SK-N-SH treated with all-trans-retinoic acid at 6 μM for 48 hours (cell line): ENCODE measurements around the gene PRKACG.

Experiments used
- ATAC-seq: fragments of 200-7000 bp; cut with Tn5 transposase; 3 replicates; pipeline ENCODE4 v1.9.1; 2020; ENCODE audit warnings: mild to moderate bottlenecking, moderate library complexity
- ARNTL ChIP-seq: fragments of 450-650 bp; formaldehyde crosslinking; IDR thresholded peaks from 2 replicates; pipeline ENCODE4 v1.5.0; 2020; ENCODE audit warnings: low read depth, mild to moderate bottlenecking, moderate library complexity, borderline replicate concordance
- CSDC2 ChIP-seq: fragments of 250-450 bp; sonication (Bioruptor Pico); IDR thresholded peaks from 2 replicates; pipeline ENCODE4 v1.5.0; 2020; ENCODE audit warnings: mild to moderate bottlenecking, moderate library complexity
- ESRRG ChIP-seq: fragments of 250-450 bp; sonication (Bioruptor Pico); IDR thresholded peaks from 2 replicates; pipeline ENCODE4 v1.6.1; 2021; ENCODE audit warnings: mild to moderate bottlenecking
- GLIS3 ChIP-seq: fragments of 250-450 bp; sonication (Bioruptor Pico); IDR thresholded peaks from 2 replicates; pipeline ENCODE4 v1.5.0; 2020; ENCODE audit warnings: mild to moderate bottlenecking, moderate library complexity
- ISL1 ChIP-seq: fragments of 250-450 bp; sonication (Bioruptor Pico); IDR thresholded peaks from 2 replicates; pipeline ENCODE4 v2.1.2; 2022; ENCODE audit warnings: mild to moderate bottlenecking, moderate library complexity
- OSR1 ChIP-seq: fragments of 250-450 bp; sonication (Bioruptor Pico); IDR thresholded peaks from 2 replicates; pipeline ENCODE4 v1.8.0; 2022; ENCODE audit warnings: moderate library complexity, mild to moderate bottlenecking, inconsistent platforms
- SNAI2 ChIP-seq: fragments of 250-450 bp; sonication (Bioruptor Pico); IDR thresholded peaks from 2 replicates; pipeline ENCODE4 v1.5.0; 2020; ENCODE audit warnings: mild to moderate bottlenecking, moderate library complexity
- TCF4 ChIP-seq: fragments of 250-450 bp; sonication (Bioruptor Pico); IDR thresholded peaks from 2 replicates; pipeline ENCODE4 v1.8.0; 2021; ENCODE audit warnings: mild to moderate bottlenecking, moderate library complexity, borderline replicate concordance
- TOX ChIP-seq: fragments of 250-450 bp; sonication (Bioruptor Pico); IDR thresholded peaks from 2 replicates; pipeline ENCODE4 v1.8.0; 2021; ENCODE audit warnings: mild to moderate bottlenecking, moderate library complexity, borderline replicate concordance
- ZC3H10 ChIP-seq: fragments of 250-450 bp; sonication (Bioruptor Pico); IDR thresholded peaks from 2 replicates; pipeline ENCODE4 v1.5.1; 2021; ENCODE audit warnings: mild to moderate bottlenecking, moderate library complexity
- ZFP3 ChIP-seq: fragments of 250-450 bp; sonication (Bioruptor Pico); IDR thresholded peaks from 2 replicates; pipeline ENCODE4 v1.5.0; 2020; ENCODE audit warnings: mild to moderate bottlenecking, moderate library complexity
- ZFP30 ChIP-seq: fragments of 450-650 bp; formaldehyde crosslinking; IDR thresholded peaks from 2 replicates; pipeline ENCODE4 v1.5.0; 2022; ENCODE audit warnings: mild to moderate bottlenecking, moderate library complexity
- ZNF565 ChIP-seq: fragments of 450-650 bp; formaldehyde crosslinking; conservative IDR thresholded peaks from 2 replicates; pipeline ENCODE4 v1.5.0; 2020; ENCODE audit warnings: low read depth, mild to moderate bottlenecking, moderate library complexity
- ZNF70 ChIP-seq: fragments of 450-650 bp; formaldehyde crosslinking; IDR thresholded peaks from 2 replicates; pipeline ENCODE4 v1.5.0; 2020; ENCODE audit warnings: mild to moderate bottlenecking, moderate library complexity
- ZNF8 ChIP-seq: fragments of 450-650 bp; formaldehyde crosslinking; IDR thresholded peaks from 2 replicates; pipeline ENCODE4 v1.5.0; 2020; ENCODE audit warnings: mild to moderate bottlenecking, moderate library complexity
- TF ChIP-seq, protein P1 (sequence below): fragments of 250-450 bp; sonication (Bioruptor Pico); IDR thresholded peaks from 2 replicates; pipeline ENCODE4 v1.5.1; 2020; ENCODE audit warnings: low read depth, mild to moderate bottlenecking, moderate library complexity
- TF ChIP-seq, protein P2 (sequence below): fragments of 250-450 bp; sonication (Bioruptor Pico); IDR thresholded peaks from 2 replicates; pipeline ENCODE4 v1.8.0; 2020; ENCODE audit warnings: mild to moderate bottlenecking, moderate library complexity, borderline replicate concordance
- TF ChIP-seq, protein P3 (sequence below): fragments of 250-450 bp; sonication (Bioruptor Pico); IDR thresholded peaks from 2 replicates; pipeline ENCODE4 v1.5.0; 2020; ENCODE audit warnings: mild to moderate bottlenecking, moderate library complexity
- TF ChIP-seq, protein P4 (sequence below): fragments of 250-450 bp; sonication (Bioruptor Pico); IDR thresholded peaks from 2 replicates; pipeline ENCODE4 v1.5.1; 2021; ENCODE audit warnings: mild to moderate bottlenecking, moderate library complexity
- TF ChIP-seq, protein P5 (sequence below): fragments of 250-450 bp; sonication (Bioruptor Pico); IDR thresholded peaks from 2 replicates; pipeline ENCODE4 v1.8.0; 2021; ENCODE audit warnings: low read depth, mild to moderate bottlenecking, moderate library complexity, borderline replicate concordance

PRKACG gene

DNA sequence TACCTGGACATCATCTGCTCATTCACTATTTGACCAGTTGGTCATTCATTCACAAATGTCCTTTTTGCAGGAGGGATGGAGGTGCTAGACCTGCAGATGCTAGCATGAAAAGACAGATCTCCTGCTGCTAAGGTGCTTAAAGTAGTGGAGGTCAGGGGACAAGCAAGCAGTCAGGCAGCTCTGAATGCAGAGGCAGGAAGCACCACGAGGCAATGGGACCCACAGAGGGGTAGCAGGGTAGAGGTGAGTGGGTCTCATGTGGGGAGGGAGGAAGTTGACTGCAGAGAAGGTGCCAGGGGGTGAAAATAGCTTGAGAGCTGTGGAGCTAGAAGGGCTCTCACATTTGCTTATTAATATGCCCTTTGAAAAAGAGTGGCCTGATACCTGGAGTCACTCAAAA, 46.9 kb upstream of the PRKACG start:
- ATAC-seq = no peak
- TF ChIP-seq, protein P1, sequence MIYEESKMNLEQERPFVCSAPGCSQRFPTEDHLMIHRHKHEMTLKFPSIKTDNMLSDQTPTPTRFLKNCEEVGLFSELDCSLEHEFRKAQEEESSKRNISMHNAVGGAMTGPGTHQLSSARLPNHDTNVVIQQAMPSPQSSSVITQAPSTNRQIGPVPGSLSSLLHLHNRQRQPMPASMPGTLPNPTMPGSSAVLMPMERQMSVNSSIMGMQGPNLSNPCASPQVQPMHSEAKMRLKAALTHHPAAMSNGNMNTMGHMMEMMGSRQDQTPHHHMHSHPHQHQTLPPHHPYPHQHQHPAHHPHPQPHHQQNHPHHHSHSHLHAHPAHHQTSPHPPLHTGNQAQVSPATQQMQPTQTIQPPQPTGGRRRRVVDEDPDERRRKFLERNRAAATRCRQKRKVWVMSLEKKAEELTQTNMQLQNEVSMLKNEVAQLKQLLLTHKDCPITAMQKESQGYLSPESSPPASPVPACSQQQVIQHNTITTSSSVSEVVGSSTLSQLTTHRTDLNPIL (CRISPR knock-in tag) = no peak
- TF ChIP-seq ZFP3 (CRISPR knock-in tag) = no peak
- TF ChIP-seq ISL1 (CRISPR knock-in tag) = no peak
- TF ChIP-seq ESRRG (CRISPR knock-in tag) = no peak
- TF ChIP-seq TCF4 = no peak
- TF ChIP-seq, protein P2, sequence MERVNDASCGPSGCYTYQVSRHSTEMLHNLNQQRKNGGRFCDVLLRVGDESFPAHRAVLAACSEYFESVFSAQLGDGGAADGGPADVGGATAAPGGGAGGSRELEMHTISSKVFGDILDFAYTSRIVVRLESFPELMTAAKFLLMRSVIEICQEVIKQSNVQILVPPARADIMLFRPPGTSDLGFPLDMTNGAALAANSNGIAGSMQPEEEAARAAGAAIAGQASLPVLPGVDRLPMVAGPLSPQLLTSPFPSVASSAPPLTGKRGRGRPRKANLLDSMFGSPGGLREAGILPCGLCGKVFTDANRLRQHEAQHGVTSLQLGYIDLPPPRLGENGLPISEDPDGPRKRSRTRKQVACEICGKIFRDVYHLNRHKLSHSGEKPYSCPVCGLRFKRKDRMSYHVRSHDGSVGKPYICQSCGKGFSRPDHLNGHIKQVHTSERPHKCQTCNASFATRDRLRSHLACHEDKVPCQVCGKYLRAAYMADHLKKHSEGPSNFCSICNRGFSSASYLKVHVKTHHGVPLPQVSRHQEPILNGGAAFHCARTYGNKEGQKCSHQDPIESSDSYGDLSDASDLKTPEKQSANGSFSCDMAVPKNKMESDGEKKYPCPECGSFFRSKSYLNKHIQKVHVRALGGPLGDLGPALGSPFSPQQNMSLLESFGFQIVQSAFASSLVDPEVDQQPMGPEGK (CRISPR knock-in tag) = no peak
- no peak for TF ChIP-seq GLIS3 (CRISPR knock-in tag)
- TF ChIP-seq ZNF8 (CRISPR knock-in tag) = no peak
- TF ChIP-seq ZC3H10 (CRISPR knock-in tag) = no peak
- no peak for TF ChIP-seq ZNF70 (CRISPR knock-in tag)
- no peak for TF ChIP-seq ARNTL (CRISPR knock-in tag)
- no peak for TF ChIP-seq OSR1

DNA sequence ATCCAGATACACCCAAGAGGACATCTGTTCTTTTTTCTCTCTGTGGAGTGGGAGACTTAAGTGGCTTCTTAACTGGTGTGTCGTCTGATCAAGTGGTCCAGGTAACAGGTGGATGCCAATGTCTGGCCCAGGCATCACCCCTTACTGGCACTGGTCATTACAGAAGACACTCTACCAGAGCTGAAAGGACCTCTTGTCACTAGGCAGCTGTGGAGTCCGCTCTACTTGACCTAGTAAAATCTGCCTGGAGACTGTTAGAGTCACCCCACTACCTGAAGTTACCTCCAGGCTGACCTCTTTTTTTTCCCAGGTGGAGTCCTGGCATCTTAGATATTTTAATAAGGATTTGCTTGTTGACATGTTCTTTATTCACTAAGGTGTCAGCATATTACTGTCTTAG, 44.2 kb upstream of the PRKACG start:
- TF ChIP-seq ZC3H10 (CRISPR knock-in tag) = no peak
- no peak for TF ChIP-seq ESRRG (CRISPR knock-in tag)
- TF ChIP-seq, protein P3, sequence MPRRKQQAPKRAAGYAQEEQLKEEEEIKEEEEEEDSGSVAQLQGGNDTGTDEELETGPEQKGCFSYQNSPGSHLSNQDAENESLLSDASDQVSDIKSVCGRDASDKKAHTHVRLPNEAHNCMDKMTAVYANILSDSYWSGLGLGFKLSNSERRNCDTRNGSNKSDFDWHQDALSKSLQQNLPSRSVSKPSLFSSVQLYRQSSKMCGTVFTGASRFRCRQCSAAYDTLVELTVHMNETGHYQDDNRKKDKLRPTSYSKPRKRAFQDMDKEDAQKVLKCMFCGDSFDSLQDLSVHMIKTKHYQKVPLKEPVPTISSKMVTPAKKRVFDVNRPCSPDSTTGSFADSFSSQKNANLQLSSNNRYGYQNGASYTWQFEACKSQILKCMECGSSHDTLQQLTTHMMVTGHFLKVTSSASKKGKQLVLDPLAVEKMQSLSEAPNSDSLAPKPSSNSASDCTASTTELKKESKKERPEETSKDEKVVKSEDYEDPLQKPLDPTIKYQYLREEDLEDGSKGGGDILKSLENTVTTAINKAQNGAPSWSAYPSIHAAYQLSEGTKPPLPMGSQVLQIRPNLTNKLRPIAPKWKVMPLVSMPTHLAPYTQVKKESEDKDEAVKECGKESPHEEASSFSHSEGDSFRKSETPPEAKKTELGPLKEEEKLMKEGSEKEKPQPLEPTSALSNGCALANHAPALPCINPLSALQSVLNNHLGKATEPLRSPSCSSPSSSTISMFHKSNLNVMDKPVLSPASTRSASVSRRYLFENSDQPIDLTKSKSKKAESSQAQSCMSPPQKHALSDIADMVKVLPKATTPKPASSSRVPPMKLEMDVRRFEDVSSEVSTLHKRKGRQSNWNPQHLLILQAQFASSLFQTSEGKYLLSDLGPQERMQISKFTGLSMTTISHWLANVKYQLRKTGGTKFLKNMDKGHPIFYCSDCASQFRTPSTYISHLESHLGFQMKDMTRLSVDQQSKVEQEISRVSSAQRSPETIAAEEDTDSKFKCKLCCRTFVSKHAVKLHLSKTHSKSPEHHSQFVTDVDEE (CRISPR knock-in tag) = no peak
- TF ChIP-seq, protein P4, sequence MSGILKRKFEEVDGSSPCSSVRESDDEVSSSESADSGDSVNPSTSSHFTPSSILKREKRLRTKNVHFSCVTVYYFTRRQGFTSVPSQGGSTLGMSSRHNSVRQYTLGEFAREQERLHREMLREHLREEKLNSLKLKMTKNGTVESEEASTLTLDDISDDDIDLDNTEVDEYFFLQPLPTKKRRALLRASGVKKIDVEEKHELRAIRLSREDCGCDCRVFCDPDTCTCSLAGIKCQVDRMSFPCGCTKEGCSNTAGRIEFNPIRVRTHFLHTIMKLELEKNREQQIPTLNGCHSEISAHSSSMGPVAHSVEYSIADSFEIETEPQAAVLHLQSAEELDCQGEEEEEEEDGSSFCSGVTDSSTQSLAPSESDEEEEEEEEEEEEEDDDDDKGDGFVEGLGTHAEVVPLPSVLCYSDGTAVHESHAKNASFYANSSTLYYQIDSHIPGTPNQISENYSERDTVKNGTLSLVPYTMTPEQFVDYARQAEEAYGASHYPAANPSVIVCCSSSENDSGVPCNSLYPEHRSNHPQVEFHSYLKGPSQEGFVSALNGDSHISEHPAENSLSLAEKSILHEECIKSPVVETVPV (CRISPR knock-in tag) = no peak
- no peak for TF ChIP-seq ZNF565 (CRISPR knock-in tag)
- TF ChIP-seq TOX (CRISPR knock-in tag) = no peak
- TF ChIP-seq OSR1 = no peak
- TF ChIP-seq, protein P5, sequence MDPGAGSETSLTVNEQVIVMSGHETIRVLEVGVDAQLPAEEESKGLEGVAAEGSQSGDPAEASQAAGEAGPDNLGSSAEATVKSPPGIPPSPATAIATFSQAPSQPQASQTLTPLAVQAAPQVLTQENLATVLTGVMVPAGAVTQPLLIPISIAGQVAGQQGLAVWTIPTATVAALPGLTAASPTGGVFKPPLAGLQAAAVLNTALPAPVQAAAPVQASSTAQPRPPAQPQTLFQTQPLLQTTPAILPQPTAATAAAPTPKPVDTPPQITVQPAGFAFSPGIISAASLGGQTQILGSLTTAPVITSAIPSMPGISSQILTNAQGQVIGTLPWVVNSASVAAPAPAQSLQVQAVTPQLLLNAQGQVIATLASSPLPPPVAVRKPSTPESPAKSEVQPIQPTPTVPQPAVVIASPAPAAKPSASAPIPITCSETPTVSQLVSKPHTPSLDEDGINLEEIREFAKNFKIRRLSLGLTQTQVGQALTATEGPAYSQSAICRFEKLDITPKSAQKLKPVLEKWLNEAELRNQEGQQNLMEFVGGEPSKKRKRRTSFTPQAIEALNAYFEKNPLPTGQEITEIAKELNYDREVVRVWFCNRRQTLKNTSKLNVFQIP (CRISPR knock-in tag) = no peak
- no peak for TF ChIP-seq SNAI2

DNA sequence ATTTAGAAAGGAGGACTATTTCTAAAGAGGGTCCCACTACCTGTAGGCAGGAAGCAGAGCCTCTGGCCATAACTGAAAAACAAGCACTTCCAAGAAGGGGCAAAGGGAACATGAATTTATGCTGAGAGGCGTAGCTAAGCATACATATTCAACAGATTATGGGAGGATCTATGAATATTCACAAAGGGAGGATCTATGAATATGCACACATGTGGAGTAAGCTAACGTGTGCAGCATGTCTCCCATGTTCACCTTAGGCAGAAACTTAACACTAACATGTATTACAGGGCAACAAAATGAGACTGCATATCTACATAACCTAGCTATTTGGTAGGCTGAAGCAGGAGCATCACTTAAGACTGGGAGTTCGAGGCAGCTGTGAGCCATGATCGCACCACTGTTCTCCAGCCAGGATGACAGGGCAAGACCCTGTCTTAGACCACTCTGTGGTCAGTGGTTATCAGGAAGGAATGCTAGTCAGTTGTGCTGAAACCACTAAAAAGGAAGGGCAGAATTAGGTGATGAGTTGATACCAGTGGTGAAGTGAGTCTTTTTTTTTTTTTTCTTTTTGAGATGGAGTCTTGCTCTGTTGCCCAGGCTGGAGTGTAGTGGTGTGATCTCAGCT, 42.4 kb upstream of the PRKACG start:
- no peak for ATAC-seq
- TF ChIP-seq ZNF565 (CRISPR knock-in tag) (no peak), ZFP30 (CRISPR knock-in tag) (no peak), ZNF70 (CRISPR knock-in tag) (no peak), TOX (CRISPR knock-in tag) (no peak), CSDC2 (CRISPR knock-in tag) (no peak)

More for the DNA sequence above, 44.2 kb upstream of the PRKACG start:
- ATAC-seq = no peak
